Keratinocyte (primary cell): Measurements from ENCODE around the gene CAMKK2. TPM values are rescaled to one million over a fixed set of nuclear protein-coding genes. Genes with fewer than 3 reads are reported as not detected.
"Not testable (repeated sequence)": the region's sequence is repeated elsewhere in the genome, so short reads cannot be mapped to it uniquely, and the experiment has no call there.

ENCODE experiments used
- DNase-seq: peaks from one replicate; pipeline ENCODE4 v3.0.0-alpha.2; 2011; ENCODE audit warnings: low read depth, missing footprints, low spot score
- FAIRE-seq: peaks from 2 replicates; lab custom pipeline; 2011; peaks lifted over from hg19 to GRCh38; lab: Jason Lieb, UNC
- H2AFZ ChIP-seq: 2 replicates; pipeline ENCODE4 v1.6.0; 2012; ENCODE audit warnings: low read length, control low read depth, inconsistent platforms; ENCODE audit not compliant: control insufficient read depth
- H3K27ac ChIP-seq: 2 replicates; pipeline ENCODE4 v1.5.1; 2011; ENCODE audit warnings: low read length; ENCODE audit not compliant: control insufficient read depth, insufficient read depth
- H3K27me3 ChIP-seq: 3 replicates; pipeline ENCODE4 v1.6.0; 2011; ENCODE audit warnings: low read length; ENCODE audit not compliant: control insufficient read depth, insufficient read depth; ENCODE audit errors: extremely low read depth
- H3K36me3 ChIP-seq, 2 experiments: 2 replicates in 1 of 2; 3 replicates in 1 of 2; pipeline ENCODE4 v1.5.1; 2011; ENCODE audit warnings: low read length in 2 of 2, mild to moderate bottlenecking in 1 of 2; ENCODE audit not compliant: control insufficient read depth in 2 of 2, insufficient read depth in 2 of 2; ENCODE audit errors: extremely low read depth in 1 of 2
- H3K4me1 ChIP-seq: 3 replicates; pipeline ENCODE4 v1.5.1; 2011; ENCODE audit warnings: low read length; ENCODE audit not compliant: control insufficient read depth, insufficient read depth; ENCODE audit errors: extremely low read depth
- H3K4me2 ChIP-seq: 3 replicates; pipeline ENCODE4 v1.6.0; 2011; ENCODE audit warnings: low read depth, low read length; ENCODE audit not compliant: control insufficient read depth, insufficient read depth; ENCODE audit errors: extremely low read depth
- H3K4me3 ChIP-seq, 3 experiments: fragments of 200-600 bp in 1 of 3; sonication (generic) in 1 of 3; 2 replicates in 2 of 3; 3 replicates in 1 of 3; pipeline ENCODE4 v1.5.1; 2011 to 2016; ENCODE audit warnings: low read length in 3 of 3, mild to moderate bottlenecking in 3 of 3, control low read depth in 2 of 3, inconsistent platforms in 1 of 3, low read depth in 1 of 3, mixed read lengths in 1 of 3, mixed run types in 1 of 3, moderate library complexity in 1 of 3; ENCODE audit not compliant: control insufficient read depth in 2 of 3, insufficient read depth in 2 of 3; ENCODE audit errors: extremely low read depth in 1 of 3
- H3K79me2 ChIP-seq: 2 replicates; pipeline ENCODE4 v1.6.0; 2012; ENCODE audit warnings: low read length; ENCODE audit not compliant: control insufficient read depth, insufficient read depth
- H3K9ac ChIP-seq: 3 replicates; pipeline ENCODE4 v1.6.0; 2011; ENCODE audit warnings: low read length; ENCODE audit not compliant: control insufficient read depth, insufficient read depth; ENCODE audit errors: extremely low read depth
- H3K9me1 ChIP-seq: 3 replicates; pipeline ENCODE4 v1.6.0; 2011; ENCODE audit warnings: low read length; ENCODE audit not compliant: control insufficient read depth, insufficient read depth; ENCODE audit errors: extremely low read depth
- H3K9me3 ChIP-seq: 2 replicates; pipeline ENCODE4 v1.5.1; 2012; ENCODE audit warnings: low read depth, low read length; ENCODE audit not compliant: control insufficient read depth
- H4K20me1 ChIP-seq: 3 replicates; pipeline ENCODE4 v1.6.0; 2011; ENCODE audit warnings: low read length; ENCODE audit not compliant: control insufficient read depth, insufficient read depth; ENCODE audit errors: extremely low read depth
- CTCF ChIP-seq, 3 experiments: IDR thresholded peaks in 1 of 3; conservative IDR thresholded peaks in 1 of 3; optimal IDR thresholded peaks in 1 of 3; 2 replicates in 2 of 3; 3 replicates in 1 of 3; pipeline versions ENCODE3 to v1.5.1; 2011; ENCODE audit warnings: low read length in 3 of 3, mild to moderate bottlenecking in 3 of 3, moderate library complexity in 2 of 3, control low read depth in 1 of 3, inconsistent platforms in 1 of 3; ENCODE audit not compliant: insufficient read depth in 2 of 3; ENCODE audit errors: extremely low read depth in 1 of 3
- EZH2 ChIP-seq: IDR thresholded peaks from one replicate; pipeline ENCODE4 v1.6.1; 2012; ENCODE audit warnings: inconsistent platforms, mild to moderate bottlenecking, low read length, moderate library complexity
- dilution Hi-C: fragments of 300-500 bp; cut with MboI; formaldehyde crosslinking; loops from one replicate; pipeline ENCODE4 v1.7.0; 2020; ENCODE audit warnings: low sequenced_read_pairs; ENCODE audit not compliant: extremely low pct_ligation_motif_present
- polyA plus RNA-seq, 5 experiments: library from polyadenylated mRNA; depleted of rRNA in 3 of 5; stranded (reverse) in 3 of 5; stranded (forward) in 1 of 5; unstranded in 1 of 5; fragments of >200 nt; gene quantifications; 1 replicate in 1 of 5; 2 replicates in 3 of 5; 3 replicates in 1 of 5; pipeline versions ENCODE4 v1.2.1 to v1.2.3, GENCODE V29; 2011 to 2012; ENCODE audit warnings: missing spikeins in 2 of 5, low read depth in 1 of 5, low replicate concordance in 1 of 5

Gene CAMKK2
- polyA plus RNA-seq, 1 donor (not counting 4 experiments of a cell fraction or from before 2014, with no cell fraction given): 18.6 TPM

GRCh38 chr12:121261398-121261797 is 35.1 kb downstream of the CAMKK2 start:
- Histone ChIP-seq H3K27me3 (no peaks in the 10 kb centered on the region), H3K4me2 (no peak overlapping the region), H3K9ac (no peak overlapping the region), H3K4me1 (no peaks in the 10 kb centered on the region), H3K9me3 (no peaks in the 10 kb centered on the region), H2AFZ (no peak overlapping the region), H3K27ac (no peak overlapping the region), H3K79me2 (no peaks in the 10 kb centered on the region), H3K4me3 (no peak overlapping the region), H3K9me1 (no peaks in the 10 kb centered on the region), H4K20me1 (no peaks in the 10 kb centered on the region), H3K36me3 (peaks cover 0 to 26% of the 10 kb centered on the region in 2 experiments)
- FAIRE-seq (no peak), DNase-seq (no peak)
- TF ChIP-seq EZH2: no peak
- dilution Hi-C loops: no loop called here

- FAIRE-seq: no peak
- TF ChIP-seq CTCF (optimal IDR thresholded peaks at IDR 0.05 in 1 of 3, IDR thresholded peaks at IDR 0.05 in 1 of 3, conservative IDR thresholded peaks at IDR 0.05 in 1 of 3; ENCODE audit: extremely low read depth in 1 of 3, insufficient read depth in 2 of 3, low read length in 3 of 3): no peak
- H3K4me3 ChIP-seq: no peak overlapping the region
- no peak overlapping the region for H2AFZ ChIP-seq
- H3K4me1 ChIP-seq: no peaks in the 10 kb centered on the region
- H4K20me1 ChIP-seq: no peaks in the 10 kb centered on the region
- no peak overlapping the region for H3K27ac ChIP-seq
- dilution Hi-C loops: no loop called here
- no peak overlapping the region for H3K9ac ChIP-seq
- H3K4me2 ChIP-seq: no peak overlapping the region
- H3K9me3 ChIP-seq: no peaks in the 10 kb centered on the region
- DNase-seq: no peak
- H3K27me3 ChIP-seq: no peaks in the 10 kb centered on the region
- H3K79me2 ChIP-seq: no peaks in the 10 kb centered on the region
- no peaks in the 10 kb centered on the region for H3K9me1 ChIP-seq
- H3K36me3 ChIP-seq: peaks cover 7 to 25% of the 10 kb centered on the region in 2 experiments
Observed at GRCh38 chr12:121260091-121260490, 36.4 kb downstream of the CAMKK2 start.

GRCh38 chr12:121259074-121259473 is 37.4 kb downstream of the CAMKK2 start:
- H3K79me2 ChIP-seq: no peaks in the 10 kb centered on the region
- no peaks in the 10 kb centered on the region for H3K9me3 ChIP-seq
- H3K27ac ChIP-seq: no peak overlapping the region
- peaks cover 10 to 26% of the 10 kb centered on the region in 2 experiments for H3K36me3 ChIP-seq
- H3K4me1 ChIP-seq: no peaks in the 10 kb centered on the region
- H3K9ac ChIP-seq: no peak overlapping the region
- dilution Hi-C loops: no loop called here
- no peak overlapping the region for H2AFZ ChIP-seq
- TF ChIP-seq EZH2: no peak
- H3K27me3 ChIP-seq: no peaks in the 10 kb centered on the region
- DNase-seq (no peak), FAIRE-seq (no peak)
- no peaks in the 10 kb centered on the region for H3K9me1 ChIP-seq
- no peak overlapping the region for H3K4me2 ChIP-seq
- no peak overlapping the region for H3K4me3 ChIP-seq
- H4K20me1 ChIP-seq: no peaks in the 10 kb centered on the region

GRCh38 chr12:121257704-121258449 is 38.6 kb downstream of the CAMKK2 start:
- H3K9me3 ChIP-seq, H3K27me3 ChIP-seq, H3K9me1 ChIP-seq, H2AFZ ChIP-seq, H3K27ac ChIP-seq, H4K20me1 ChIP-seq, H3K4me3 ChIP-seq, DNase-seq, FAIRE-seq, H3K4me2 ChIP-seq, H3K79me2 ChIP-seq, H3K4me1 ChIP-seq, dilution Hi-C loops, H3K9ac ChIP-seq: not testable (repeated sequence)
- H3K36me3 ChIP-seq: peaks cover 14 to 30% of the 10 kb centered on the region in 2 experiments
